Lower lobe of right lung (tissue), 2 donors: ENCODE results near the gene ADAMTS12. TPM values are rescaled to one million over a fixed set of nuclear protein-coding genes. Genes with fewer than 3 reads are reported as not detected.

ENCODE experiments used
- ATAC-seq, 2 donors: fragments of 200-7000 bp; cut with Tn5 transposase; one replicate each; pipeline ENCODE4 v1.9.1; 2020 to 2022; ENCODE audit warnings: mild to moderate bottlenecking in 2 of 2, moderate library complexity in 2 of 2
- DNase-seq: peaks from one replicate; pipeline ENCODE4 v3.0.0-alpha.2; 2020
- H3K27ac ChIP-seq: fragments of 200-600 bp; one replicate; pipeline ENCODE4 v1.8.0; 2022
- H3K27me3 ChIP-seq: fragments of 200-600 bp; one replicate; pipeline ENCODE4 v1.8.0; 2022; ENCODE audit warnings: low read depth
- H3K36me3 ChIP-seq: fragments of 200-600 bp; one replicate; pipeline ENCODE4 v1.8.0; 2022; ENCODE audit warnings: mild to moderate bottlenecking
- H3K4me1 ChIP-seq: fragments of 200-600 bp; one replicate; pipeline ENCODE4 v1.8.0; 2022
- H3K4me3 ChIP-seq: fragments of 200-600 bp; one replicate; pipeline ENCODE4 v1.8.0; 2022; ENCODE audit warnings: mild to moderate bottlenecking
- H3K9me3 ChIP-seq: fragments of 200-600 bp; one replicate; pipeline ENCODE4 v1.8.0; 2022
- intact Hi-C: fragments of 100-400 bp; cut with DNase I; formaldehyde crosslinking; loops from one replicate; pipeline ENCODE4 v1.11.0; 2022
- total RNA-seq: library from RNA; stranded (reverse); fragmentation: NEBNext Ultra II Directional; extraction: Animal tissue kit (Norgen Biotek cat#: 25700); gene quantifications from one replicate; pipeline ENCODE4 v1.2.1, GENCODE V29; 2021
- TF ChIP-seq, protein P1 (sequence below): fragments of 200-600 bp; IDR thresholded peaks from one replicate; pipeline ENCODE4 v1.8.0; 2022; ENCODE audit warnings: antibody characterized with exemption, mild to moderate bottlenecking
- donor health status: DM: no; HTN: yes; CAD: no; lungs with severe emphysema.

Gene ADAMTS12
- total RNA-seq, 1 donor from 2014 or later = 7.6 TPM

- H3K27me3 ChIP-seq = no peaks in the 10 kb centered on the region
- no peaks in the 10 kb centered on the region for H3K9me3 ChIP-seq
- intact Hi-C loops = no loop called here
- ATAC-seq (no peak), DNase-seq (no peak)
- H3K4me1 ChIP-seq = no peaks in the 10 kb centered on the region
- H3K36me3 ChIP-seq = no peaks in the 10 kb centered on the region
- no peak overlapping the region for H3K27ac ChIP-seq
- TF ChIP-seq, protein P1, sequence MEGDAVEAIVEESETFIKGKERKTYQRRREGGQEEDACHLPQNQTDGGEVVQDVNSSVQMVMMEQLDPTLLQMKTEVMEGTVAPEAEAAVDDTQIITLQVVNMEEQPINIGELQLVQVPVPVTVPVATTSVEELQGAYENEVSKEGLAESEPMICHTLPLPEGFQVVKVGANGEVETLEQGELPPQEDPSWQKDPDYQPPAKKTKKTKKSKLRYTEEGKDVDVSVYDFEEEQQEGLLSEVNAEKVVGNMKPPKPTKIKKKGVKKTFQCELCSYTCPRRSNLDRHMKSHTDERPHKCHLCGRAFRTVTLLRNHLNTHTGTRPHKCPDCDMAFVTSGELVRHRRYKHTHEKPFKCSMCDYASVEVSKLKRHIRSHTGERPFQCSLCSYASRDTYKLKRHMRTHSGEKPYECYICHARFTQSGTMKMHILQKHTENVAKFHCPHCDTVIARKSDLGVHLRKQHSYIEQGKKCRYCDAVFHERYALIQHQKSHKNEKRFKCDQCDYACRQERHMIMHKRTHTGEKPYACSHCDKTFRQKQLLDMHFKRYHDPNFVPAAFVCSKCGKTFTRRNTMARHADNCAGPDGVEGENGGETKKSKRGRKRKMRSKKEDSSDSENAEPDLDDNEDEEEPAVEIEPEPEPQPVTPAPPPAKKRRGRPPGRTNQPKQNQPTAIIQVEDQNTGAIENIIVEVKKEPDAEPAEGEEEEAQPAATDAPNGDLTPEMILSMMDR = no peak
- no peak overlapping the region for H3K4me3 ChIP-seq
Observed at GRCh38 chr5:33579152-33579551, 312.6 kb downstream of the ADAMTS12 start.

- Histone ChIP-seq H3K9me3 (no peaks in the 10 kb centered on the region), H3K27me3 (no peaks in the 10 kb centered on the region), H3K4me1 (no peaks in the 10 kb centered on the region), H3K4me3 (no peak overlapping the region), H3K36me3 (no peaks in the 10 kb centered on the region), H3K27ac (no peak overlapping the region)
- TF ChIP-seq, protein P1 = no peak
- no peak for DNase-seq
- intact Hi-C loops = no loop called here
- peak in 1 of 2 donors; percentile 19 for ATAC-seq
Observed at GRCh38 chr5:33576726-33577590, 314.8 kb downstream of the ADAMTS12 start.

GRCh38 chr5:33565324-33565723 is 326.5 kb downstream of the ADAMTS12 start:
- DNase-seq (no peak), ATAC-seq (no peak)
- intact Hi-C loops = no loop called here
- Histone ChIP-seq H3K27me3 (no peaks in the 10 kb centered on the region), H3K4me3 (no peak overlapping the region), H3K36me3 (no peaks in the 10 kb centered on the region), H3K27ac (no peak overlapping the region), H3K9me3 (no peaks in the 10 kb centered on the region), H3K4me1 (peaks cover 17% of the 10 kb centered on the region)
- TF ChIP-seq, protein P1 = no peak

DNA sequence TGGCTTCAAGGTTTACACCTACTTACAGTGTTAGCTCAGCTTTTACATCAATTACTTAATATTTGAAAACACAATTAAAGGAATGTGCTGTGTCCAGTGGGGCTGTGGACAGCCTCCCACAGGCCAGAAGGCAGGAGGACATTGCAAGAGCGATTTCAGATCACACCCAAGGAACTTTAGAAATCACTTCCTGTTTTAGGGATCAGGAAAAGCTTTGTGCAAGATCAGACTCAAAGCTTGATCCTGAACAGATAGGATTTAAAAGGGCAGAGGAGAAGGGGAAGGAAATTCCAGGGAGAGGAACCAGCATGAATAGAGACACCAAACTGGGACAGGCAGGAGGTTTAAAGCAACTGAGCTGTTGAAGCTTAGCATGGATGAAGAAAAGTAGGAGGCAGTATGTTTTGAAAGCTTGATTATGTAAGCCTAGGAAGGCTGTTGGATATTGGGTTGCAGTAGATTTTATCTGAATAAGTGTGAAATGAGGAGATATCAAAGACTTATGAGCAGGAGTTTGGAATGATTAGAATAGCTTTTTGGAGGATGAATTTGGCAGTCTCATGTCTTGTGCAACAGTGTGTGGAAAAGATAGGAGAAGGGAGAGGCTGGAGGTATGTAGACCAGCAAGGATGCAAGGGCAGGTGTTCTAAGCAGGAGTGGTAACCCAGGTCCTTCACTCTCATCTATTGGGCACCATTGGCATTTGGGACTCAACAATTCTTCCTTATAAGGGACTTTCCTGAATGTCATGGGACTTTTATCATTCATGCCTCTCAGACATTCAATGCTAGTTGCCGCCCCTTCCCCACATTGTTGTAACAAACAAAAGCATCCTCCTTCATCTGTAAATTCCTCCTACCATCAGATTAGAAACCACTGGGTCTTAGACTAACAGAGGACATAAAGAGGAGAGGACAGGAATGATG is 327.5 kb downstream of the ADAMTS12 start:
- ATAC-seq (peak in 1 of 2 donors; percentile 40), DNase-seq (no peak)
- no peaks in the 10 kb centered on the region for H3K27me3 ChIP-seq
- H3K4me3 ChIP-seq = no peak overlapping the region
- TF ChIP-seq, protein P1 = no peak
- H3K9me3 ChIP-seq = no peaks in the 10 kb centered on the region
- H3K27ac ChIP-seq = no peak overlapping the region
- intact Hi-C loops = no loop called here
- H3K4me1 ChIP-seq = peaks cover 17% of the 10 kb centered on the region
- H3K36me3 ChIP-seq = no peaks in the 10 kb centered on the region

- Histone ChIP-seq H3K36me3 (no peaks in the 10 kb centered on the region), H3K4me1 (peaks cover 17% of the 10 kb centered on the region), H3K27ac (no peak overlapping the region), H3K9me3 (no peaks in the 10 kb centered on the region), H3K27me3 (no peaks in the 10 kb centered on the region), H3K4me3 (no peak overlapping the region)
- ATAC-seq (no peak), DNase-seq (no peak)
- TF ChIP-seq, protein P1 = no peak
- intact Hi-C loops = no loop called here
Observed at GRCh38 chr5:33563530-33563929, 328.3 kb downstream of the ADAMTS12 start.
